Thyroid gland (tissue), 4 donors: Measurements from ENCODE around the gene CYP2S1.

Experiments
- CTCF ChIP-seq, 6 experiments: fragments of 200-600 bp in 3 of 6; fragments of 450-650 bp in 3 of 6; sonication (generic) in 3 of 6; IDR thresholded peaks; one replicate each; pipeline ENCODE4 v1.5.1; 2016 to 2019; ENCODE audit warnings: antibody characterized with exemption in 6 of 6, mild to moderate bottlenecking in 2 of 6, inconsistent platforms in 1 of 6, moderate library complexity in 1 of 6
- POLR2A ChIP-seq, 2 donors: fragments of 450-650 bp; IDR thresholded peaks; one replicate each; pipeline ENCODE4 v1.6.1; 2017; ENCODE audit warnings: antibody characterized with exemption in 2 of 2, mild to moderate bottlenecking in 2 of 2, moderate library complexity in 1 of 2

DNA sequence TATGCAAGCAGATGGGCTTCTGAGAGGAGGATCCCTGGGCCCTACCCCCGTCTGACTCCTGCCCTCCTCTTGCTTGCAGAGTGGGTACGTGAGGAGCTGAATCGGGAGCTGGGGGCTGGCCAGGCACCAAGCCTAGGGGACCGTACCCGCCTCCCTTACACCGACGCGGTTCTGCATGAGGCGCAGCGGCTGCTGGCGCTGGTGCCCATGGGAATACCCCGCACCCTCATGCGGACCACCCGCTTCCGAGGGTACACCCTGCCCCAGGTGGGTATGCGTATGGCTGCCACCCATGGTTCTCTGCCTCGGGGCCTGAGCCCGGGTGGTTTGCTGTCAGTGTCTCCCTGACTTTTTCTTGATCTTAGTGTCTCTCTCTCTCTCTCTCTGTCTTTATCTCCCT is 10.4 kb downstream of the CYP2S1 start:
- TF ChIP-seq CTCF (IDR thresholded peaks at IDR 0.05) (no peak), POLR2A (IDR thresholded peaks at IDR 0.05) (no peak)
